Glomerular visceral epithelial cell (primary cell): ENCODE results near the gene EFTUD2.
A peak's percentile ranks its signal among the peaks of the same experiment; 100 is the strongest.

ENCODE experiments used
- DNase-seq: peaks from one replicate; pipeline ENCODE4 v3.0.0-alpha.2; 2016; ENCODE audit errors: extremely low spot score

EFTUD2 gene

GRCh38 chr17:44910231-44911106 is 11.2 kb upstream of the EFTUD2 start:
- no peak for DNase-seq

GRCh38 chr17:44909681-44910144 is 10.5 kb upstream of the EFTUD2 start:
- DNase-seq, result peak; percentile 94

GRCh38 chr17:44908761-44909326 is 9.6 kb upstream of the EFTUD2 start:
- DNase-seq, result no peak

GRCh38 chr17:44907729-44908470 is 8.7 kb upstream of the EFTUD2 start:
- no peak for DNase-seq

GRCh38 chr17:44906763-44907728 is 7.8 kb upstream of the EFTUD2 start:
- no peak for DNase-seq

GRCh38 chr17:44906010-44906646 is 6.9 kb upstream of the EFTUD2 start:
- DNase-seq, result peak; percentile 86

DNA sequence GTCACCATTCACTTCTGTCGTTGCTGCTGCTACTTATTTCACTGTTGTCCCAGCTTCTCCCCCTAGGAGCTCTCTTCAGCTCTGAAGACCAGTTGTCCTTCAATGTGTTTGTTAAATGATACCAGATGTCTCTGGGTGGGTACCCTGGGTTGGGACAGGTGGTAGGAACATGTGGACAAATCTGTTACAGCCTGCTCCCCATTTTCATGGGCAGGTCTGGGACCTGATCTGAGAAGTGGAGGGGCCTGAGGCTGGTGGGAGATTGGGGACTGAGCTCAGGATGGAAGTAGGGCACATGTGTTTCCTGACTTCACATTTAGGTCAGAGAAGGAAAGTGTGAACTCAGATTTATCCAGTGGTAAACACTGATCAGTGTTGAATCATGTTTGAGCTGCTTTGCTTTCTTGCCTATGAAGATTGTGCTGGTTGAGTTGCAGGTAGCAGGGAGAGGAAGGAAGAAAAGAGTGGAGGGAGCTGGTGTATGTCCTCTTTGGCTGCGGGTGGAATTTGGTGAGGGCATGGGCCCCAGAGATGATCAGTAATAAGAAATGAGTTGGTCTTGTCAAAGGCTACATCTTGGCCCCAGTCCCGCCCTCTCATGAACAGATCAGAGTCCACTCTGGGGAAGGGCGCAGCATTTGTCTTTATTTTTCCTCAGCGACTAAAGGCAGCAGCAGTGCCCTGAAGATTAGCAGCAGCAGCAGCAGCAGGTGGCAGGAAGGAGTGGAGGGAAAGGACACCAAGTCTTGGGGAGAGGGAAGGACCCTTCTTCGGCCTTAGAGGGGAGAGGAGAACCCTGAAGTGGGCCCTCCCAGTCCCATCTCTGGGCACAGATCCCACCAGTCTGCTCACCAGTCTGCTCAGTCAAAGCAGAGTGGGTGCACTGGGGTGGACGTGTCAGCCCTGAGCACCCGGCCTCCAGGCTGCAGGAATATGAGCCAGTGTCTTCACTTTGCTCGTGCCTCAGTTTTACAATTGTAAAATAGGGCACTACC is 6.1 kb upstream of the EFTUD2 start:
- DNase-seq, result no peak

- no peak for DNase-seq
Measured at GRCh38 chr17:44904001-44904984, 5.0 kb upstream of the EFTUD2 start.

GRCh38 chr17:44903012-44903685 is 3.9 kb upstream of the EFTUD2 start:
- no peak for DNase-seq

DNA sequence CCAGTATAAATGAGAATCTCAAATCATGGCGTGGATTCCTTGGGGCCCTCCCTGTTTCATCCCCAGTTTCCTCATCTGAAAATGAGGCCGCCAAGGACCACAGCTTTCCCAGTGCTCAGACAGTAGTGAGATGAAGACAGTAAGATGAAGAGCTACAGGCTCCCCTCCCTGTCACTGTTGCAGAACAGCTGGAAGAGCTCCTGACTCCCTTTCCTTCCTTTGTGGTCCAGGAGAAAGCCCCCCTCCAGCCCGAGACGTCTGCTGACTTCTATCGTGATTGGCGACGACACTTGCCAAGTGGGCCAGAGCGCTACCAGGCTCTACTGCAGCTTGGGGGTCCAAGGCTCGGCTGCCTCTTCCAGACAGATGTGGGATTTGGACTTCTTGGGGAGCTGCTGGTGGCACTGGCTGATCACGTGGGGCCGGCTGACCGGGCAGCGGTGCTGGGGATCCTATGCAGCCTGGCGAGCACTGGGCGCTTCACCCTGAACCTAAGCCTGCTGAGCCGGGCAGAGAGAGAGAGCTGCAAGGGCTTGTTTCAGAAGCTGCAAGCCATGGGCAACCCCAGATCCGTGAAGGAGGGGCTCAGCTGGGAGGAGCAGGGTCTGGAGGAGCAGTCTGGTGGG is 3.0 kb upstream of the EFTUD2 start:
- DNase-seq, result no peak

DNA sequence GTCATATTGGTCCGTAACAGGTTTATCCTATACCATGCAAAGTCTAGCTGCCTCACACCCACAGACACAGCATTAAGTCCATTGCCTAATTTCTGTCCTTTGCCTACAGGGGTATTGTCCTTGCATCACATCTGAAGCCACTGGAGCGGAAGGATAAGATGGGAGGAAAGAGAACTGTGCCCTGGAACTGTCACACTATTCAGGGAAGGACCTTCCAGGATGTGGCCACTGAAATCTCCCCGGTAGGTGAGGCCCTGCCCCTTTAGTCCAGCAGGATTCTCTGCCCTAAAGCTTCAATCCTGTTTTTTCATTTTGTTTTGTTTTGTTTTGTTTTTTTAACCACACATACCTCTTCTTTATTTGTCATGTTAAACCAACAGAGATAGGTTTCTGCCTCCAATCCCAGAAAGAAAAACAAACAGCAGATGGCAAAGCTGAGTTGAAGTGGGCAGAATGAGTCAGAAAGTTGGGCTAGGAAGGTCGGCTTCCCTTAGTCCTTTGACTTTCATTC is 2.2 kb upstream of the EFTUD2 start:
- DNase-seq, result peak; percentile 53

DNA sequence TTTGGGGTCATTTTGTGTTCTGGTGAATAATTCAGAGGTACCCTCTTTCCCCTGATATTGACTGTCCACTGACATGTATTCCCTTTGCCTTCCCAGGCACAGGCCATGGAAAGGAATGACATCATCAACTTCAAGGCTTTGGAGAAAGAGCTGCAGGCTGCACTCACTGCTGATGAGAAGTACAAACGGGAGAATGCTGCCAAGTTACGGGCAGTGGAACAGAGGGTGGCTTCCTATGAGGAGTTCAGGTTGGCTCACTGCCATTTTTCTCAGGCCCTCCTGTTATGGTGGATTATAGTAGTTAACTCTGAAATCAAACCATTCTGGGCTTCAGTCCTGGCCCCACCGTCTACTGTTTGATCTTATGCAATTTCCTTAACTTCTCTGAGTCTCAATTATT is 1.6 kb upstream of the EFTUD2 start:
- peak; percentile 79 for DNase-seq

DNA sequence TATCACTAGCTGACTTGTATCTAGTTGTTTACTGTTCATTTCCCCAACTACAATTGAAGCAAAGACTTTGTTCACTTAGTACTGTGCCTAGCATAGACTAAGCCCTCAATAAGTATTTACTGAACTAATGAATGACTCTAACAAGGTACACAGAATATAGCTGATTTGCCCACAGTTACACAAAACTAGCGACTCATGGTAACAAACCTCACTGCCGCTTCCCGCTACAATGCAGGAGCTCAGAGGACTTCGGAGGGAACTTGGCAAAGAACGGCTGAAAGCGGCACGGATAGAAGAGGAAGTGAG is 524 bp downstream of the EFTUD2 start:
- no peak for DNase-seq

GRCh38 chr17:44894642-44895041 is 4.6 kb downstream of the EFTUD2 start:
- no peak for DNase-seq

DNA sequence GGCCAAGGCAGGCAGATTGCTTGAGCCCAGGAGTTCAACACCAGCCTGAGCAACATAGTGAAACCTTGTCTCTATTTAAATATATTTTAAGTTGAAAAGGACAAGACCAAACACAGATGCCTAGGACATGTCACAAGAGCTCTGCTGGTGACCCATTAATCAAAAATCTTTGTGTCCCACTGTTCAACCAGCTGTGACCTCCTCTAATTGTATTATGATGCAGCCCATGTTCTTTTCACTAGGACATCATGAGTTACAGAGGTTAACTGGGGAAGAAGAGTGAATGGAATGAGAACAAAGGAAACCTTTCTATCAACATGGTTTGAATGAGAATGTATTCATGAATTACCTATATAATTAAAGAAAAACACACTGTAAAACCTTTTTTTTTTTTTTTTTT is 7.0 kb downstream of the EFTUD2 start:
- no peak for DNase-seq

- DNase-seq, result no peak
Measured at GRCh38 chr17:44889003-44889402, 10.2 kb downstream of the EFTUD2 start.
